Suprapubic skin (tissue), 4 donors: ENCODE data around the gene HSD17B11. TPM values are rescaled to one million over a fixed set of nuclear protein-coding genes. Genes with fewer than 3 reads are reported as not detected.

Experiments used
- DNase-seq, 2 donors: peaks; one replicate each; pipeline ENCODE4 v3.0.0-alpha.2; 2019; ENCODE audit warnings: low spot score in 2 of 2
- H3K27ac ChIP-seq: fragments of 200-600 bp; sonication (generic); one replicate; pipeline ENCODE4 v1.5.1; 2019
- H3K27me3 ChIP-seq: fragments of 200-600 bp; sonication (generic); one replicate; pipeline ENCODE4 v1.5.1; 2019
- H3K36me3 ChIP-seq: fragments of 200-600 bp; sonication (generic); one replicate; pipeline ENCODE4 v1.5.1; 2019
- H3K4me1 ChIP-seq: fragments of 200-600 bp; sonication (generic); one replicate; pipeline ENCODE4 v1.5.1; 2019
- H3K4me3 ChIP-seq: fragments of 200-600 bp; sonication (generic); one replicate; pipeline ENCODE4 v1.5.1; 2019; ENCODE audit warnings: mild to moderate bottlenecking
- H3K9me3 ChIP-seq: fragments of 200-600 bp; sonication (generic); one replicate; pipeline ENCODE4 v1.5.1; 2019
- EP300 ChIP-seq: sonication (generic); formaldehyde crosslinking; IDR thresholded peaks from one replicate; pipeline ENCODE4 v1.6.1; 2017; ENCODE audit warnings: antibody characterized with exemption
- POLR2A ChIP-seq, 2 donors: fragments of 450-650 bp; IDR thresholded peaks; one replicate each; pipeline ENCODE4 v1.6.1; 2017; ENCODE audit warnings: antibody characterized with exemption in 2 of 2, mild to moderate bottlenecking in 2 of 2, moderate library complexity in 2 of 2
- POLR2AphosphoS5 ChIP-seq, 3 donors: sonication (generic); formaldehyde crosslinking; IDR thresholded peaks; one replicate each; pipeline ENCODE4 v1.6.1; 2017; ENCODE audit warnings: antibody characterized with exemption in 3 of 3
- WGBS: methylation state at CpG from one replicate; pipeline ENCODE4 v1.1.5; 2018; 5-methylcytosine and 5-hydroxymethylcytosine counted together
- total RNA-seq, 4 donors: library from RNA; depleted of rRNA; stranded (reverse); fragments of >200 nt; gene quantifications; one replicate each; pipeline ENCODE4 v1.1.0, GENCODE V29; 2016
- TF ChIP-seq, protein P1 (sequence below), 2 donors: fragments of 200-600 bp in 1 of 2; fragments of 450-650 bp in 1 of 2; sonication (generic) in 1 of 2; IDR thresholded peaks; one replicate each; pipeline ENCODE4 v1.5.1; 2016 to 2019; ENCODE audit warnings: antibody characterized with exemption in 2 of 2, mild to moderate bottlenecking in 1 of 2, moderate library complexity in 1 of 2

Gene HSD17B11
- total RNA-seq, 4 donors from 2014 or later, result 11.3 to 34.4 (median 21.4) TPM

- 55% methylated on average over 2 of the region's 2 CpGs for WGBS
- H3K4me1 ChIP-seq, result no peaks in the 10 kb centered on the region
- no peak for DNase-seq
- no peak overlapping the region for H3K4me3 ChIP-seq
- TF ChIP-seq POLR2AphosphoS5 (IDR thresholded peaks at IDR 0.05) (no peak), EP300 (no peak)
- no peak overlapping the region for H3K27ac ChIP-seq
- H3K9me3 ChIP-seq, result no peaks in the 10 kb centered on the region
- H3K36me3 ChIP-seq, result peaks cover 15% of the 10 kb centered on the region
- H3K27me3 ChIP-seq, result no peaks in the 10 kb centered on the region
Measured at GRCh38 chr4:87382116-87382515, 8.9 kb downstream of the HSD17B11 start.

- no peak for DNase-seq
- WGBS, result 81% methylated on average over 2 of the region's 2 CpGs
- peaks cover 28% of the 10 kb centered on the region for H3K36me3 ChIP-seq
- H3K4me3 ChIP-seq, result no peak overlapping the region
- H3K4me1 ChIP-seq, result no peaks in the 10 kb centered on the region
- H3K27ac ChIP-seq, result no peak overlapping the region
- no peaks in the 10 kb centered on the region for H3K9me3 ChIP-seq
- H3K27me3 ChIP-seq, result no peaks in the 10 kb centered on the region
- TF ChIP-seq POLR2A (IDR thresholded peaks at IDR 0.05) (no peak), POLR2AphosphoS5 (IDR thresholded peaks at IDR 0.05) (no peak)
- TF ChIP-seq, protein P1, sequence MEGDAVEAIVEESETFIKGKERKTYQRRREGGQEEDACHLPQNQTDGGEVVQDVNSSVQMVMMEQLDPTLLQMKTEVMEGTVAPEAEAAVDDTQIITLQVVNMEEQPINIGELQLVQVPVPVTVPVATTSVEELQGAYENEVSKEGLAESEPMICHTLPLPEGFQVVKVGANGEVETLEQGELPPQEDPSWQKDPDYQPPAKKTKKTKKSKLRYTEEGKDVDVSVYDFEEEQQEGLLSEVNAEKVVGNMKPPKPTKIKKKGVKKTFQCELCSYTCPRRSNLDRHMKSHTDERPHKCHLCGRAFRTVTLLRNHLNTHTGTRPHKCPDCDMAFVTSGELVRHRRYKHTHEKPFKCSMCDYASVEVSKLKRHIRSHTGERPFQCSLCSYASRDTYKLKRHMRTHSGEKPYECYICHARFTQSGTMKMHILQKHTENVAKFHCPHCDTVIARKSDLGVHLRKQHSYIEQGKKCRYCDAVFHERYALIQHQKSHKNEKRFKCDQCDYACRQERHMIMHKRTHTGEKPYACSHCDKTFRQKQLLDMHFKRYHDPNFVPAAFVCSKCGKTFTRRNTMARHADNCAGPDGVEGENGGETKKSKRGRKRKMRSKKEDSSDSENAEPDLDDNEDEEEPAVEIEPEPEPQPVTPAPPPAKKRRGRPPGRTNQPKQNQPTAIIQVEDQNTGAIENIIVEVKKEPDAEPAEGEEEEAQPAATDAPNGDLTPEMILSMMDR (IDR thresholded peaks at IDR 0.05), result no peak
Measured at GRCh38 chr4:87377816-87378215, 13.2 kb downstream of the HSD17B11 start.

GRCh38 chr4:87375719-87376291 is 15.2 kb downstream of the HSD17B11 start:
- TF ChIP-seq POLR2AphosphoS5 (IDR thresholded peaks at IDR 0.05), result no peak
- no peak for TF ChIP-seq EP300
- no peak for TF ChIP-seq POLR2A (IDR thresholded peaks at IDR 0.05)
- TF ChIP-seq, protein P1 (IDR thresholded peaks at IDR 0.05), result peak; percentile 53 to 66
- peaks cover 31% of the 10 kb centered on the region for H3K36me3 ChIP-seq
- H3K27me3 ChIP-seq, result no peaks in the 10 kb centered on the region
- H3K4me1 ChIP-seq, result no peaks in the 10 kb centered on the region
- H3K9me3 ChIP-seq, result no peaks in the 10 kb centered on the region
- DNase-seq, result no peak
- no peak overlapping the region for H3K27ac ChIP-seq
- 53% methylated on average over 4 of the region's 4 CpGs for WGBS
- H3K4me3 ChIP-seq, result no peak overlapping the region

DNA sequence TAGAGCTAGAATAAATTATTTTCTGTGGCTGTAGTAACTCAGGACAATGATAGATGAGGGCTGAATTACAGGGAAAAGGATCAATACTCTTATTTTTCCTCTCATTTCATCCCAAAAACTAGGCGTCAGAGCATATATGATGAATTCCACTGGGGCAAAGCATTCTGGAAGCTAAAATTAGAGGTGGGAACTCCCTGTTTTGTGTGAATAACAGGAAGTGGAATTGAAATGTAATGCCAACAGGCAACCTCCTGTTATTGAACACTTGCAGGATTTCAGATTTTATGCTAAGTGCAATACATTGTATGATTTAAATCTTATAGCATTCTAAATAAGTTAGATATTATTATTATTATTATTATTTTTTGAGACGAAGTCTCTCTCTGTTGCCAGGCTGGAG is 20.9 kb downstream of the HSD17B11 start:
- no peak overlapping the region for H3K27ac ChIP-seq
- WGBS, result 75% methylated on average over 2 of the region's 2 CpGs
- no peaks in the 10 kb centered on the region for H3K4me1 ChIP-seq
- H3K9me3 ChIP-seq, result no peaks in the 10 kb centered on the region
- H3K27me3 ChIP-seq, result no peaks in the 10 kb centered on the region
- H3K36me3 ChIP-seq, result peaks cover 32% of the 10 kb centered on the region
- no peak for DNase-seq
- H3K4me3 ChIP-seq, result no peak overlapping the region
- TF ChIP-seq POLR2A (IDR thresholded peaks at IDR 0.05), result no peak
- TF ChIP-seq EP300, result no peak
- TF ChIP-seq, protein P1 (IDR thresholded peaks at IDR 0.05), result no peak
- TF ChIP-seq POLR2AphosphoS5 (IDR thresholded peaks at IDR 0.05), result no peak

- Histone ChIP-seq H3K4me1 (no peaks in the 10 kb centered on the region), H3K27me3 (no peaks in the 10 kb centered on the region), H3K27ac (no peak overlapping the region), H3K9me3 (no peaks in the 10 kb centered on the region), H3K4me3 (no peak overlapping the region), H3K36me3 (peaks cover 32% of the 10 kb centered on the region)
- TF ChIP-seq POLR2AphosphoS5 (IDR thresholded peaks at IDR 0.05) (no peak), EP300 (no peak), POLR2A (IDR thresholded peaks at IDR 0.05) (no peak)
- TF ChIP-seq, protein P1 (IDR thresholded peaks at IDR 0.05), result no peak
- 95% methylated on average over 2 of the region's 2 CpGs for WGBS
- DNase-seq, result no peak
Measured at GRCh38 chr4:87366521-87367162, 24.3 kb downstream of the HSD17B11 start.
